HepG2 (cell line): Measurements from ENCODE around the gene TMEM135. TPM values are rescaled to one million over a fixed set of nuclear protein-coding genes. Genes with fewer than 3 reads are reported as not detected.

Experiments used
- ATAC-seq: fragments of 200-7000 bp; cut with Tn5 transposase; 3 replicates; pipeline ENCODE4 v1.9.1; 2020; ENCODE audit warnings: mild to moderate bottlenecking, moderate library complexity
- BruUV-seq: library from RNA; stranded (reverse); fragments of 400-500 nt; replicated peaks from 2 replicates; lab custom pipeline; 2021; lab: Mats Ljungman, UMichigan
- CTCF ChIA-PET: fragments of 300-600 bp; formaldehyde crosslinking; extraction: SDS; loops from one replicate; lab custom pipeline; 2021; ENCODE audit warnings: low total read pairs, inconsistent platforms, low intra/inter-chr PET ratio; lab: Yijun Ruan, JAX
- POLR2A ChIA-PET: fragments of 350-600 bp; sonication (Branson Sonifier 250); formaldehyde crosslinking; loops from one replicate; lab custom pipeline; 2020; ENCODE audit warnings: antibody characterized with exemption, inconsistent platforms; lab: Yijun Ruan, JAX
- DNase-seq: peaks from one replicate; pipeline ENCODE4 v3.0.0-alpha.2; 2015; ENCODE audit warnings: low spot score
- FAIRE-seq: peaks from 3 replicates; lab custom pipeline; 2011; peaks lifted over from hg19 to GRCh38; lab: Jason Lieb, UNC
- H2AFZ ChIP-seq: one replicate; pipeline ENCODE4 v1.6.1; 2011; ENCODE audit warnings: low read length, inconsistent platforms
- H3K27ac ChIP-seq: fragments of 300-600 bp; 3 replicates; pipeline ENCODE4 v1.8.0; 2011; ENCODE audit warnings: mixed run types, mild to moderate bottlenecking, mixed read lengths, low read length, inconsistent platforms; ENCODE audit not compliant: insufficient read depth; ENCODE audit errors: extremely low read length
- H3K27me3 ChIP-seq, 2 experiments: fragments of 200-600 bp in 1 of 2; 2 replicates in 1 of 2; 3 replicates in 1 of 2; pipeline versions ENCODE4 v1.6.0 to v1.8.0; 2011; ENCODE audit warnings: low read length in 2 of 2, mild to moderate bottlenecking in 2 of 2, moderate library complexity in 2 of 2, inconsistent platforms in 1 of 2; ENCODE audit not compliant: insufficient read depth in 2 of 2, control insufficient read depth in 1 of 2
- H3K36me3 ChIP-seq, 2 experiments: fragments of 200-600 bp in 1 of 2; replicated peaks in 1 of 2; 2 replicates in 1 of 2; 3 replicates in 1 of 2; pipeline versions ENCODE4 v1.5.1 to v1.8.0; 2011; ENCODE audit warnings: low read length in 2 of 2, inconsistent platforms in 1 of 2; ENCODE audit not compliant: insufficient read depth in 2 of 2, control insufficient read depth in 1 of 2
- H3K4me1 ChIP-seq: 2 replicates; pipeline ENCODE4 v1.5.1; 2012; ENCODE audit warnings: low read length, inconsistent platforms; ENCODE audit not compliant: insufficient read depth
- H3K4me2 ChIP-seq: 2 replicates; pipeline ENCODE4 v1.6.0; 2011; ENCODE audit warnings: low read depth, low read length, inconsistent platforms
- H3K4me3 ChIP-seq, 3 experiments: fragments of 200-600 bp in 1 of 3; sonication (generic), shearing (Covaris generic) in 1 of 3; replicated peaks in 1 of 3; 2 replicates each; pipeline ENCODE4 v1.5.1; 2011 to 2016; ENCODE audit warnings: low read length in 3 of 3, inconsistent platforms in 2 of 3, low read depth in 2 of 3, mild to moderate bottlenecking in 2 of 3, control low read depth in 1 of 3, mixed read lengths in 1 of 3; ENCODE audit not compliant: insufficient read depth in 1 of 3
- H3K79me2 ChIP-seq: one replicate; pipeline ENCODE4 v1.6.1; 2011; ENCODE audit warnings: low read length, inconsistent platforms; ENCODE audit not compliant: insufficient read depth
- H3K9ac ChIP-seq: 2 replicates; pipeline ENCODE4 v1.6.0; 2011; ENCODE audit warnings: mild to moderate bottlenecking, low read depth, low read length, inconsistent platforms; ENCODE audit not compliant: insufficient read depth
- H3K9me3 ChIP-seq: 2 replicates; pipeline ENCODE4 v1.5.1; 2012; ENCODE audit warnings: mild to moderate bottlenecking, low read length
- H4K20me1 ChIP-seq: 2 replicates; pipeline ENCODE4 v1.6.0; 2011; ENCODE audit warnings: inconsistent platforms, mild to moderate bottlenecking, low read length, moderate library complexity; ENCODE audit not compliant: insufficient read depth
- AKNA ChIP-seq: sonication (generic); formaldehyde crosslinking; IDR thresholded peaks from 2 replicates; pipeline ENCODE4 v1.4.0; 2020; ENCODE audit warnings: missing genetic modification reagents, borderline replicate concordance
- BORCS8-MEF2B ChIP-seq: sonication (generic); formaldehyde crosslinking; IDR thresholded peaks from 2 replicates; pipeline ENCODE4 v1.8.0; 2022; ENCODE audit warnings: mild to moderate bottlenecking, missing genetic modification reagents
- DR1 ChIP-seq: sonication (generic); formaldehyde crosslinking; IDR thresholded peaks from 2 replicates; pipeline ENCODE4 v1.8.0; 2021; ENCODE audit warnings: mild to moderate bottlenecking, missing genetic modification reagents, inconsistent platforms
- GPN1 ChIP-seq: sonication (generic); formaldehyde crosslinking; IDR thresholded peaks from 2 replicates; pipeline ENCODE4 v1.5.1; 2020; ENCODE audit warnings: missing genetic modification reagents, borderline replicate concordance
- HDAC2 ChIP-seq: sonication (generic); formaldehyde crosslinking; IDR thresholded peaks from 2 replicates; pipeline ENCODE4 v1.4.0; 2020; ENCODE audit warnings: missing genetic modification reagents
- KAT7 ChIP-seq: IDR thresholded peaks from 2 replicates; pipeline ENCODE4 v1.6.1; 2018; ENCODE audit warnings: borderline replicate concordance, missing compliant biosample characterization
- PRMT3 ChIP-seq: sonication (generic); formaldehyde crosslinking; IDR thresholded peaks from 2 replicates; pipeline ENCODE4 v1.8.1; 2022; ENCODE audit warnings: low read depth, mild to moderate bottlenecking, moderate library complexity, missing genetic modification reagents, borderline replicate concordance
- REL ChIP-seq: sonication (generic); formaldehyde crosslinking; conservative IDR thresholded peaks from 2 replicates; pipeline ENCODE4 v1.8.0; 2022; ENCODE audit warnings: mild to moderate bottlenecking, missing genetic modification reagents, moderate library complexity
- SNAI1 ChIP-seq: sonication (generic); formaldehyde crosslinking; IDR thresholded peaks from 2 replicates; pipeline ENCODE4 v1.5.0; 2020; ENCODE audit warnings: mild to moderate bottlenecking, missing genetic modification reagents, borderline replicate concordance
- ZBTB8A ChIP-seq: sonication (generic); formaldehyde crosslinking; IDR thresholded peaks from 2 replicates; pipeline ENCODE4 v1.4.0; 2020; ENCODE audit warnings: mild to moderate bottlenecking, low read depth, missing genetic modification reagents, borderline replicate concordance
- ZC3H13 ChIP-seq: sonication (generic); formaldehyde crosslinking; IDR thresholded peaks from 2 replicates; pipeline ENCODE4 v1.8.1; 2023; ENCODE audit warnings: mild to moderate bottlenecking, missing genetic modification reagents, moderate library complexity
- ZNF160 ChIP-seq: sonication (generic); formaldehyde crosslinking; IDR thresholded peaks from 2 replicates; pipeline ENCODE4 v1.8.0; 2022; ENCODE audit warnings: mild to moderate bottlenecking, inconsistent platforms, missing genetic modification reagents
- ZNF235 ChIP-seq: sonication (generic); formaldehyde crosslinking; IDR thresholded peaks from 2 replicates; pipeline ENCODE4 v1.8.1; 2023; ENCODE audit warnings: mild to moderate bottlenecking, missing genetic modification reagents, borderline replicate concordance
- ZNF724P ChIP-seq: sonication (generic); formaldehyde crosslinking; IDR thresholded peaks from 2 replicates; pipeline ENCODE4 v1.8.0; 2022; ENCODE audit warnings: missing genetic modification reagents, borderline replicate concordance
- in situ Hi-C: cut with HindIII; loops from 2 replicates; pipeline ENCODE4 v1.10.0; 2017; ENCODE audit warnings: low pct_unique_long_range_greater_than_20kb; ENCODE audit not compliant: extremely low pct_ligation_motif_present
- intact Hi-C: fragments of 100-400 bp; cut with micrococcal nuclease; formaldehyde crosslinking; loops from one replicate; pipeline ENCODE4 v1.10.0; 2022; ENCODE audit not compliant: unreplicated experiment
- polyA plus RNA-seq, 8 experiments: library from polyadenylated mRNA; depleted of rRNA in 3 of 8; stranded (reverse) in 7 of 8; unstranded in 1 of 8; fragments of >200 nt; fragmentation: Illumina TruSeq in 4 of 8; extraction: Trizol in 4 of 8; gene quantifications; 2 replicates each; pipeline versions ENCODE4 v1.2.1 to v1.2.3, GENCODE V29; 2011 to 2016; ENCODE audit warnings: low read depth in 4 of 8, missing spikeins in 1 of 8, mixed read lengths in 1 of 8; ENCODE audit not compliant: insufficient read depth in 1 of 8
- total RNA-seq, 5 experiments: library from RNA; depleted of rRNA; stranded (reverse); fragments of >200 nt; fragmentation: Illumina TruSeq; extraction: Trizol; gene quantifications; 2 replicates each; pipeline ENCODE4 v1.2.3, GENCODE V29; 2016; ENCODE audit warnings: low read depth in 1 of 5
- TF ChIP-seq, protein P1 (sequence below): sonication (generic); formaldehyde crosslinking; IDR thresholded peaks from 2 replicates; pipeline ENCODE4 v1.5.1; 2020; ENCODE audit warnings: mild to moderate bottlenecking, missing genetic modification reagents, moderate library complexity

Gene TMEM135
- total and polyA plus RNA-seq, 2 of the 13 experiments (the other 11 are each of a cell fraction or from before 2014, with no cell fraction given): 36.6 to 88.9 TPM

GRCh38 chr11:87265132-87265531 lies 227.4 kb downstream of the TMEM135 start (continued):
- TF ChIP-seq KAT7 (CRISPR knock-in tag) (no peak), SNAI1 (CRISPR knock-in tag) (no peak)
- TF ChIP-seq, all 625 proteins: peak for 0

GRCh38 chr11:87265979-87266378 lies 228.2 kb downstream of the TMEM135 start:
- intact Hi-C loops (no loop called here), in situ Hi-C loops (no loop called here)
- BruUV-seq: no TSS peak
- DNase-seq: no peak
- Histone ChIP-seq H3K27me3 (no peaks in the 10 kb centered on the region), H3K36me3 (peaks cover 0 to 4% of the 10 kb centered on the region in 2 experiments; a peak in 1 of 5 replicates), H3K9ac (no peak overlapping the region), H3K9me3 (no peaks in the 10 kb centered on the region), H3K79me2 (no peaks in the 10 kb centered on the region), H3K27ac (no peak overlapping the region), H4K20me1 (no peaks in the 10 kb centered on the region), H3K4me3 (no peak overlapping the region), H2AFZ (no peak overlapping the region), H3K4me2 (no peak overlapping the region), H3K4me1 (no peaks in the 10 kb centered on the region)
- CTCF ChIA-PET: no interaction called here
- POLR2A ChIA-PET: no interaction called here
- ATAC-seq: no peak
- no peak for FAIRE-seq
- TF ChIP-seq AKNA (CRISPR knock-in tag) (no peak), ZBTB8A (no peak), ZNF160 (no peak), DR1 (CRISPR knock-in tag) (no peak), GPN1 (CRISPR knock-in tag) (no peak), ZNF724P (CRISPR knock-in tag) (no peak), HDAC2 (CRISPR knock-in tag) (no peak), ZC3H13 (CRISPR knock-in tag) (no peak), ZNF235 (CRISPR knock-in tag) (no peak), REL (CRISPR knock-in tag) (no peak), PRMT3 (CRISPR knock-in tag) (no peak), BORCS8-MEF2B (CRISPR knock-in tag) (no peak)
- TF ChIP-seq, protein P1, sequence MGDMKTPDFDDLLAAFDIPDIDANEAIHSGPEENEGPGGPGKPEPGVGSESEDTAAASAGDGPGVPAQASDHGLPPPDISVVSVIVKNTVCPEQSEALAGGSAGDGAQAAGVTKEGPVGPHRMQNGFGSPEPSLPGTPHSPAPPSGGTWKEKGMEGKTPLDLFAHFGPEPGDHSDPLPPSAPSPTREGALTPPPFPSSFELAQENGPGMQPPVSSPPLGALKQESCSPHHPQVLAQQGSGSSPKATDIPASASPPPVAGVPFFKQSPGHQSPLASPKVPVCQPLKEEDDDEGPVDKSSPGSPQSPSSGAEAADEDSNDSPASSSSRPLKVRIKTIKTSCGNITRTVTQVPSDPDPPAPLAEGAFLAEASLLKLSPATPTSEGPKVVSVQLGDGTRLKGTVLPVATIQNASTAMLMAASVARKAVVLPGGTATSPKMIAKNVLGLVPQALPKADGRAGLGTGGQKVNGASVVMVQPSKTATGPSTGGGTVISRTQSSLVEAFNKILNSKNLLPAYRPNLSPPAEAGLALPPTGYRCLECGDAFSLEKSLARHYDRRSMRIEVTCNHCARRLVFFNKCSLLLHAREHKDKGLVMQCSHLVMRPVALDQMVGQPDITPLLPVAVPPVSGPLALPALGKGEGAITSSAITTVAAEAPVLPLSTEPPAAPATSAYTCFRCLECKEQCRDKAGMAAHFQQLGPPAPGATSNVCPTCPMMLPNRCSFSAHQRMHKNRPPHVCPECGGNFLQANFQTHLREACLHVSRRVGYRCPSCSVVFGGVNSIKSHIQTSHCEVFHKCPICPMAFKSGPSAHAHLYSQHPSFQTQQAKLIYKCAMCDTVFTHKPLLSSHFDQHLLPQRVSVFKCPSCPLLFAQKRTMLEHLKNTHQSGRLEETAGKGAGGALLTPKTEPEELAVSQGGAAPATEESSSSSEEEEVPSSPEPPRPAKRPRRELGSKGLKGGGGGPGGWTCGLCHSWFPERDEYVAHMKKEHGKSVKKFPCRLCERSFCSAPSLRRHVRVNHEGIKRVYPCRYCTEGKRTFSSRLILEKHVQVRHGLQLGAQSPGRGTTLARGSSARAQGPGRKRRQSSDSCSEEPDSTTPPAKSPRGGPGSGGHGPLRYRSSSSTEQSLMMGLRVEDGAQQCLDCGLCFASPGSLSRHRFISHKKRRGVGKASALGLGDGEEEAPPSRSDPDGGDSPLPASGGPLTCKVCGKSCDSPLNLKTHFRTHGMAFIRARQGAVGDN: no peak
